ENCODE measurements around the gene ABCG8.

ABCG8 gene

GRCh38 chr2:43927442-43927841, 88.7 kb downstream of the ABCG8 start:
- no peak for DNase-seq

- no peak for DNase-seq
Observed at GRCh38 chr2:43931293-43931692, 92.5 kb downstream of the ABCG8 start.

All from NCI-H446 (cell line).